OCI-LY3 (cell line): Measurements from ENCODE around the gene ATP10B.

ENCODE experiments used
- CTCF ChIP-seq: fragments of 200-600, 300-600 bp; sonication (generic); IDR thresholded peaks from 2 replicates; pipeline ENCODE4 v1.5.1; 2014; ENCODE audit warnings: antibody characterized with exemption, low read length, low read depth
- EZH2phosphoT487 ChIP-seq: fragments of 200-600 bp; shearing (Covaris generic); IDR thresholded peaks from 2 replicates; pipeline ENCODE4 v1.6.1; 2018; ENCODE audit warnings: antibody characterized with exemption, mixed run types, low read depth

- no peak for TF ChIP-seq CTCF
- no peak for TF ChIP-seq EZH2phosphoT487
Measured at GRCh38 chr5:160616712-160617497, 235.1 kb downstream of the ATP10B start.
